ENCODE data around the gene CLK4. TPM values are rescaled to one million over a fixed set of nuclear protein-coding genes. Genes with fewer than 3 reads are reported as not detected.

The CLK4 gene
- total RNA-seq, 1 experiment from 2014 or later = 23.8 TPM

GRCh38 chr5:178560911-178561310 is 65.9 kb downstream of the CLK4 start:
- DNase-seq (no peak), ATAC-seq (no peak)
- Histone ChIP-seq H3K9me3 (ENCODE audit: low read length) (no peaks in the 10 kb centered on the region), H3K79me2 (ENCODE audit: low read length) (no peaks in the 10 kb centered on the region), H3K4me2 (ENCODE audit: low read length) (no peak overlapping the region), H3K27ac (ENCODE audit: low read length) (no peak overlapping the region), H3K36me3 (ENCODE audit: low read depth, low read length) (no peaks in the 10 kb centered on the region), H3K4me1 (ENCODE audit: insufficient read depth, low read length) (no peaks in the 10 kb centered on the region), H4K20me1 (ENCODE audit: low read length) (no peaks in the 10 kb centered on the region), H2AFZ (ENCODE audit: low read length) (no peak overlapping the region), H3K27me3 (ENCODE audit: low read length) (peaks cover 58% of the 10 kb centered on the region), H3K4me3 (ENCODE audit: low read length) (no peak overlapping the region), H3K9me2 (replicated peaks; ENCODE audit: low read length) (no peaks in the 10 kb centered on the region), H3F3A (ENCODE audit: low read length, unreplicated experiment) (no peaks in the 10 kb centered on the region), H3K9ac (ENCODE audit: low read length) (no peak overlapping the region)
- ChIA-PET POLR2A (ENCODE audit: unreplicated experiment) (no interaction called here), CTCF (no interaction called here)
- no peak for TF ChIP-seq CTCF (conservative IDR thresholded peaks at IDR 0.05; ENCODE audit: low read depth, low read length)
- no peak for TF ChIP-seq EZH2phosphoT487 (IDR thresholded peaks at IDR 0.05; ENCODE audit: borderline replicate concordance, low read length)
- no peak for TF ChIP-seq EZH2 (IDR thresholded peaks at IDR 0.05; ENCODE audit: low read length, unreplicated experiment)
- intact Hi-C loops (cut with micrococcal nuclease) = no loop called here
- no TSS peak for BruUV-seq (replicated peaks)

DNA sequence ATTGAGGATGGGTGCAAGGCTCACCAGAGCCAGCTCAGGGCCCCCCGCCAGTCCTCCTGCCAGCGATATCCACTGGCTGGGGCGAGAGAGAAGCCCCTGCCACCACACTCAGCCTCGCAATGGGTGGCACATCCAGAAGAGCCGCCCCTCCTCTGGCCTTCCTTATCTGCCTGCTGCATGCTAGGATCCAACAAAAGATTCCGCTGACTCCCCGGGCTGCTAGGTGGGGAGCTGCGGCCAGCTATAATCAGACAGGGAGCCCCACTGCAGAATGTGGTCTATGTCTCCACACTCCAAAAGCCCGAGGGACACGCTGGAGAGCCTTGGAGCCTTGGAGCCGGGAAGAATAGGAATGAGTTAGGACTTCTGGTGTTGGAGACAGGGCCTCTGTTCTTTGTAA is 69.4 kb downstream of the CLK4 start:
- H3K9me2 ChIP-seq (replicated peaks; ENCODE audit: low read length) = no peaks in the 10 kb centered on the region
- no peak for DNase-seq
- H3K4me2 ChIP-seq (ENCODE audit: low read length) = no peak overlapping the region
- H2AFZ ChIP-seq (ENCODE audit: low read length) = no peak overlapping the region
- no peak overlapping the region for H3K4me3 ChIP-seq (ENCODE audit: low read length)
- H3K27ac ChIP-seq (ENCODE audit: low read length) = no peak overlapping the region
- no peaks in the 10 kb centered on the region for H3K9me3 ChIP-seq (ENCODE audit: low read length)
- H3K9ac ChIP-seq (ENCODE audit: low read length) = no peak overlapping the region
- no peak for ATAC-seq
- no peaks in the 10 kb centered on the region for H3F3A ChIP-seq (ENCODE audit: low read length, unreplicated experiment)
- H3K36me3 ChIP-seq (ENCODE audit: low read depth, low read length) = no peaks in the 10 kb centered on the region
- POLR2A ChIA-PET (ENCODE audit: unreplicated experiment) = no interaction called here
- peaks cover 63% of the 10 kb centered on the region for H3K27me3 ChIP-seq (ENCODE audit: low read length)
- H4K20me1 ChIP-seq (ENCODE audit: low read length) = no peaks in the 10 kb centered on the region
- intact Hi-C loops (cut with micrococcal nuclease) = no loop called here
- no peaks in the 10 kb centered on the region for H3K79me2 ChIP-seq (ENCODE audit: low read length)
- BruUV-seq (replicated peaks) = no TSS peak
- no peaks in the 10 kb centered on the region for H3K4me1 ChIP-seq (ENCODE audit: insufficient read depth, low read length)
- CTCF ChIA-PET = no interaction called here
- TF ChIP-seq EZH2phosphoT487 (IDR thresholded peaks at IDR 0.05; ENCODE audit: borderline replicate concordance, low read length) (no peak), CTCF (conservative IDR thresholded peaks at IDR 0.05; ENCODE audit: low read depth, low read length) (no peak), EZH2 (IDR thresholded peaks at IDR 0.05; ENCODE audit: low read length, unreplicated experiment) (no peak)

GRCh38 chr5:178555771-178556211 is 71.1 kb downstream of the CLK4 start:
- H3K9me3 ChIP-seq (ENCODE audit: low read length) = no peaks in the 10 kb centered on the region
- peaks cover 56% of the 10 kb centered on the region for H3K27me3 ChIP-seq (ENCODE audit: low read length)
- ChIA-PET POLR2A (ENCODE audit: unreplicated experiment) (no interaction called here), CTCF (no interaction called here)
- no peaks in the 10 kb centered on the region for H3F3A ChIP-seq (ENCODE audit: low read length, unreplicated experiment)
- DNase-seq (no peak), ATAC-seq (no peak)
- no peak overlapping the region for H3K9ac ChIP-seq (ENCODE audit: low read length)
- no peaks in the 10 kb centered on the region for H3K79me2 ChIP-seq (ENCODE audit: low read length)
- no peak overlapping the region for H3K27ac ChIP-seq (ENCODE audit: low read length)
- intact Hi-C loops (cut with micrococcal nuclease) = no loop called here
- H3K9me2 ChIP-seq (replicated peaks; ENCODE audit: low read length) = no peaks in the 10 kb centered on the region
- H4K20me1 ChIP-seq (ENCODE audit: low read length) = no peaks in the 10 kb centered on the region
- H3K4me2 ChIP-seq (ENCODE audit: low read length) = no peak overlapping the region
- no peaks in the 10 kb centered on the region for H3K4me1 ChIP-seq (ENCODE audit: insufficient read depth, low read length)
- H2AFZ ChIP-seq (ENCODE audit: low read length) = no peak overlapping the region
- H3K36me3 ChIP-seq (ENCODE audit: low read depth, low read length) = no peaks in the 10 kb centered on the region
- TF ChIP-seq CTCF (conservative IDR thresholded peaks at IDR 0.05; ENCODE audit: low read depth, low read length) (no peak), EZH2phosphoT487 (IDR thresholded peaks at IDR 0.05; ENCODE audit: borderline replicate concordance, low read length) (no peak), EZH2 (IDR thresholded peaks at IDR 0.05; ENCODE audit: low read length, unreplicated experiment) (no peak)
- no TSS peak for BruUV-seq (replicated peaks)
- no peak overlapping the region for H3K4me3 ChIP-seq (ENCODE audit: low read length)
